HL-60 (cell line): ENCODE results near the gene TFB1M.

Experiments
- DNase-seq, 2 experiments: peaks; one replicate each; pipeline ENCODE4 v3.0.0-alpha.2; 2010 to 2020; ENCODE audit warnings: low read depth in 1 of 2, low spot score in 1 of 2
- H3K27ac ChIP-seq: fragments of 250-450 bp; sonication (Bioruptor Pico); replicated peaks from 2 replicates; pipeline ENCODE4 v1.5.1; 2020; ENCODE audit warnings: mild to moderate bottlenecking, moderate library complexity
- H3K27me3 ChIP-seq: fragments of 250-450 bp; sonication (Bioruptor Pico); 2 replicates; pipeline ENCODE4 v1.5.1; 2021; ENCODE audit warnings: mild to moderate bottlenecking, moderate library complexity; ENCODE audit not compliant: insufficient read depth, poor library complexity, severe bottlenecking
- H3K4me3 ChIP-seq: replicated peaks from 2 replicates; pipeline ENCODE4 v1.5.1; 2011; ENCODE audit warnings: mild to moderate bottlenecking, control low read depth, low read length; ENCODE audit not compliant: insufficient read depth
- GABPA ChIP-seq: IDR thresholded peaks from 2 replicates; pipeline ENCODE4 v1.6.1; 2012; ENCODE audit warnings: low read depth
- POLR2AphosphoS5 ChIP-seq: IDR thresholded peaks from 2 replicates; pipeline ENCODE4 v1.6.1; 2012; ENCODE audit warnings: low read depth
- SPI1 ChIP-seq: IDR thresholded peaks from 2 replicates; pipeline ENCODE4 v1.6.1; 2012; ENCODE audit warnings: low read depth, mild to moderate bottlenecking, borderline replicate concordance
- TF ChIP-seq, protein P1 (sequence below): IDR thresholded peaks from 2 replicates; pipeline ENCODE4 v1.6.1; 2012; ENCODE audit warnings: low read depth; ENCODE audit not compliant: insufficient replicate concordance
- TF ChIP-seq, protein P2 (sequence below): IDR thresholded peaks from one replicate; pipeline ENCODE4 v1.5.1; 2011; ENCODE audit warnings: low read length, control low read depth, inconsistent platforms; ENCODE audit not compliant: insufficient read depth

Gene TFB1M

DNA sequence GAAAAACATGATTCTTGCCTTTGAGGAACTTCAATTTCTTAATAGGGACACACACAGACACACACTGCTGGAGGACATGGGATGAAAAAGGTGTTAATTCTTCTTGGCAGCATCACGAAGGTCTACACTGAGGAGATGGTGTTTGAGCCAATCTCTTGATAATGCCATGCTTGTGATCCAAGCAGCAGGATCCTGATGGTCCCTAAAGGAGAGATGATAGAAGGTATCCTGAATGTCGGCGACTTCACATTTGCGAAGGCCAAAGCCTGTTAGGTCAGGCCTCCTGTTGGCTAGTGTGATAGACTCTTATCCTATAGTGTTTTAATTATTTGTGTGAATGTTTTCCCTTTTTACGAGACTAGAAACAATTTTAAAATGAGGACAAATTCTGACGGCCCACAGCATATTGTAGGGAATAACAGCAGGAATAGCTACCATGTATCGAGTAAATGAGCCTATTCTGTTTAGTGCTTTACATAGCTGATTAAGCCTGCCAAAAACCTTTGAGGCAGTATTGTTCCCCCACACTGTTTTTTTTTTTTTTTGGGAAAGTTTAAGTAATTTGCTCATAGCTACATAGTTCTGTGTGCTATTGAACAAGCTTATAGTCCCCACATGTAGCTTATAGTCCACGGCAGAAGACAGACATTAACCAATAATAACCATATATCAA lies 15.3 kb upstream of the TFB1M start:
- no peak overlapping the region for H3K4me3 ChIP-seq
- H3K27ac ChIP-seq, result no peak overlapping the region
- no peak for DNase-seq
- TF ChIP-seq GABPA, result no peak
- no peak for TF ChIP-seq POLR2AphosphoS5
- TF ChIP-seq, protein P1, sequence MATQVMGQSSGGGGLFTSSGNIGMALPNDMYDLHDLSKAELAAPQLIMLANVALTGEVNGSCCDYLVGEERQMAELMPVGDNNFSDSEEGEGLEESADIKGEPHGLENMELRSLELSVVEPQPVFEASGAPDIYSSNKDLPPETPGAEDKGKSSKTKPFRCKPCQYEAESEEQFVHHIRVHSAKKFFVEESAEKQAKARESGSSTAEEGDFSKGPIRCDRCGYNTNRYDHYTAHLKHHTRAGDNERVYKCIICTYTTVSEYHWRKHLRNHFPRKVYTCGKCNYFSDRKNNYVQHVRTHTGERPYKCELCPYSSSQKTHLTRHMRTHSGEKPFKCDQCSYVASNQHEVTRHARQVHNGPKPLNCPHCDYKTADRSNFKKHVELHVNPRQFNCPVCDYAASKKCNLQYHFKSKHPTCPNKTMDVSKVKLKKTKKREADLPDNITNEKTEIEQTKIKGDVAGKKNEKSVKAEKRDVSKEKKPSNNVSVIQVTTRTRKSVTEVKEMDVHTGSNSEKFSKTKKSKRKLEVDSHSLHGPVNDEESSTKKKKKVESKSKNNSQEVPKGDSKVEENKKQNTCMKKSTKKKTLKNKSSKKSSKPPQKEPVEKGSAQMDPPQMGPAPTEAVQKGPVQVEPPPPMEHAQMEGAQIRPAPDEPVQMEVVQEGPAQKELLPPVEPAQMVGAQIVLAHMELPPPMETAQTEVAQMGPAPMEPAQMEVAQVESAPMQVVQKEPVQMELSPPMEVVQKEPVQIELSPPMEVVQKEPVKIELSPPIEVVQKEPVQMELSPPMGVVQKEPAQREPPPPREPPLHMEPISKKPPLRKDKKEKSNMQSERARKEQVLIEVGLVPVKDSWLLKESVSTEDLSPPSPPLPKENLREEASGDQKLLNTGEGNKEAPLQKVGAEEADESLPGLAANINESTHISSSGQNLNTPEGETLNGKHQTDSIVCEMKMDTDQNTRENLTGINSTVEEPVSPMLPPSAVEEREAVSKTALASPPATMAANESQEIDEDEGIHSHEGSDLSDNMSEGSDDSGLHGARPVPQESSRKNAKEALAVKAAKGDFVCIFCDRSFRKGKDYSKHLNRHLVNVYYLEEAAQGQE, result no peak
- no peak for TF ChIP-seq SPI1
- TF ChIP-seq, protein P2, sequence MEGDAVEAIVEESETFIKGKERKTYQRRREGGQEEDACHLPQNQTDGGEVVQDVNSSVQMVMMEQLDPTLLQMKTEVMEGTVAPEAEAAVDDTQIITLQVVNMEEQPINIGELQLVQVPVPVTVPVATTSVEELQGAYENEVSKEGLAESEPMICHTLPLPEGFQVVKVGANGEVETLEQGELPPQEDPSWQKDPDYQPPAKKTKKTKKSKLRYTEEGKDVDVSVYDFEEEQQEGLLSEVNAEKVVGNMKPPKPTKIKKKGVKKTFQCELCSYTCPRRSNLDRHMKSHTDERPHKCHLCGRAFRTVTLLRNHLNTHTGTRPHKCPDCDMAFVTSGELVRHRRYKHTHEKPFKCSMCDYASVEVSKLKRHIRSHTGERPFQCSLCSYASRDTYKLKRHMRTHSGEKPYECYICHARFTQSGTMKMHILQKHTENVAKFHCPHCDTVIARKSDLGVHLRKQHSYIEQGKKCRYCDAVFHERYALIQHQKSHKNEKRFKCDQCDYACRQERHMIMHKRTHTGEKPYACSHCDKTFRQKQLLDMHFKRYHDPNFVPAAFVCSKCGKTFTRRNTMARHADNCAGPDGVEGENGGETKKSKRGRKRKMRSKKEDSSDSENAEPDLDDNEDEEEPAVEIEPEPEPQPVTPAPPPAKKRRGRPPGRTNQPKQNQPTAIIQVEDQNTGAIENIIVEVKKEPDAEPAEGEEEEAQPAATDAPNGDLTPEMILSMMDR, result no peak
- no peaks in the 10 kb centered on the region for H3K27me3 ChIP-seq

DNA sequence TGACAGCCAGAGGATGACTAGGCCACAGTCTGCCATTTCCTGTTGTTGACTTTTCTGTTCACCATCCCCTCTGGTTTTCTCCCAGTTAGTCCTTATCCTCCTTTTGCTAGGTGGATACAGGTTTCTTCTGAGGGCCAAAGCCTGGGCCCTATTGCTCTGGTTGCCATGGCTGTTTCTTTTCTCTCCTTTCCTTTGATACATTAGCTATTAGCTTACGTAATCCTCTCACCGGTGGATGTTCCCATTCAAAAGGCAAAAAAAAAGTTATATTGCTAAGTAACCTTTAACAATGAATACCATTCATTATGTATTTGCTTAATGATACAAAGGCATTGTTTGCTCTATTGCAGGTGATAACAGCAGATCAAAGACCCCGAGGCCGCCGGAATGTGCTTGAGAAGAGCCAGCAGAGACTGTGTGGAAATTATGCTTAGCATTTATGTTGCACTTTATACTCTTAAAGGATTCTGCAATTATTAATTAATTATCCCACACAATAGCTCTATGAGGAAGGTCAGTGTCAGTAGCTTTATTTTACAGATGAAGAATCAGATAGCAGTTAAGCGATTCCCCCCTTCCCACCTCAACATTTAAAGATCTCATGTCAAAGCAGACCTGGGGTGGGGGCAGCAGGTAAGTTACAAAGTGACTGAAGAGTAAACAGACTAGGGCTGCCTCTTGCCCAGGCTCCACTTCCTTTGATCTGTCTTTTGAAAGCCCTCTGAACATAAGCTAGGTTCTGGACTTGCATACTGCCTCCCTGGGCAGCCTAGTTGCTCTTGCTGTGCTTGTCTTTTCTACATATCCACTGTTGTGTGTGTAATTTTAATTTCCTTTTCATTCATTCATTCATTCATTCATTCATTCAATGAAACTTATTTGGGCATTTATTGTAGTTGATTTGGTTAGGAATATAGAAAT lies 14.5 kb upstream of the TFB1M start:
- Histone ChIP-seq H3K27me3 (no peaks in the 10 kb centered on the region), H3K4me3 (no peak overlapping the region), H3K27ac (no peak overlapping the region)
- no peak for DNase-seq
- no peak for TF ChIP-seq SPI1
- no peak for TF ChIP-seq POLR2AphosphoS5
- TF ChIP-seq, protein P2, result no peak
- TF ChIP-seq GABPA, result no peak
- TF ChIP-seq, protein P1, result no peak

DNA sequence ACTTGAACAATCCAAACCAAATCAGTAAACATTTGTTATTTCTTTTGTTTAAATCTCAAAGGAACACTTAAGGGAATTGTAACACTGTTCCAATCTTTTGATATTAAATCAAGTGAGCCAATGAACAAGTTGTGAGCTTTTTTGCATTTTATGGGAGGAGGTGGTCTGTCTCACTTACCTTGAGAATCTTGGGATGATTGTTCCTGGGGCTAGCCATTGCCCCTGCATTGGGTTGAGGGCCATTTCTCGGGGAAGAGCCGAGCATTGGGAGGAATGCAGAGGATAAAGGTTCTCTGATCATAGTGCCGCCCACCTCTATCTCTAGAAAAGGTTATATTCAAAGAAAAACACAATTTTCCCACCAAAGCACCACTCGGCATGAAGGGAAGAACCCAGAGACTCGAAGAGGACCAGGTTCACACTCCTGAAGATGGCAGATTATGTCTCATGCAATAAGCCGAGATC lies 13.8 kb upstream of the TFB1M start:
- no peaks in the 10 kb centered on the region for H3K27me3 ChIP-seq
- DNase-seq, result no peak
- TF ChIP-seq GABPA, result no peak
- TF ChIP-seq, protein P2, result no peak
- TF ChIP-seq SPI1, result no peak
- TF ChIP-seq, protein P1, result no peak
- TF ChIP-seq POLR2AphosphoS5, result no peak
- no peak overlapping the region for H3K4me3 ChIP-seq
- H3K27ac ChIP-seq, result no peak overlapping the region
